Progenitor cell of endocrine pancreas (in vitro differentiated cells): ENCODE data around the gene CLBA1. TPM values are rescaled to one million over a fixed set of nuclear protein-coding genes. Genes with fewer than 3 reads are reported as not detected.

ENCODE experiments used
- DNase-seq: peaks from one replicate; pipeline ENCODE4 v3.0.0; 2021; ENCODE audit warnings: low spot score; ENCODE audit not compliant: unreplicated experiment
- H3K27ac Mint-ChIP-seq: 2 replicates; pipeline ENCODE4 v1.8.0; 2021; ENCODE audit warnings: mild to moderate bottlenecking, moderate library complexity, mixed read lengths
- H3K27me3 Mint-ChIP-seq: 2 replicates; pipeline ENCODE4 v1.8.0; 2021; ENCODE audit warnings: mixed read lengths
- H3K36me3 Mint-ChIP-seq: 2 replicates; pipeline ENCODE4 v1.8.0; 2022; ENCODE audit warnings: mixed read lengths; ENCODE audit not compliant: insufficient read depth
- H3K4me1 Mint-ChIP-seq: 2 replicates; pipeline ENCODE4 v1.8.0; 2021; ENCODE audit warnings: low read depth, mixed read lengths
- H3K4me3 Mint-ChIP-seq: 2 replicates; pipeline ENCODE4 v1.8.0; 2021; ENCODE audit warnings: low read depth, mild to moderate bottlenecking, moderate library complexity, mixed read lengths
- H3K9me3 Mint-ChIP-seq: 2 replicates; pipeline ENCODE4 v1.8.0; 2021; ENCODE audit warnings: low read depth, mixed read lengths
- CTCF ChIP-seq: fragments of 200-600 bp; sonication (generic); IDR thresholded peaks from one replicate; pipeline ENCODE4 v1.5.0; 2021; ENCODE audit warnings: antibody characterized with exemption, mild to moderate bottlenecking; ENCODE audit not compliant: unreplicated experiment
- total RNA-seq: library from RNA; stranded (reverse); gene quantifications from 2 replicates; pipeline ENCODE4 v1.2.1, GENCODE V29; 2021

CLBA1 gene
- total RNA-seq, 1 donor from 2014 or later, result 20.8 TPM

- DNase-seq, result no peak
- Mint-ChIP-seq H3K36me3 (no peaks in the 10 kb centered on the region), H3K4me3 (no peak overlapping the region), H3K4me1 (peaks cover 6% of the 10 kb centered on the region), H3K27me3 (peaks cover 34% of the 10 kb centered on the region), H3K9me3 (no peaks in the 10 kb centered on the region), H3K27ac (peak overlapping the region; percentile 67)
- TF ChIP-seq CTCF, result no peak
Measured at GRCh38 chr14:104983231-104983721, 2.3 kb upstream of the CLBA1 start.

- no peak for TF ChIP-seq CTCF
- peak overlapping the region; percentile 16 for H3K27ac Mint-ChIP-seq
- peaks cover 4% of the 10 kb centered on the region for H3K4me1 Mint-ChIP-seq
Measured at GRCh38 chr14:104984056-104984894, 1.3 kb upstream of the CLBA1 start.

GRCh38 chr14:104986487-104987164 lies 1.0 kb downstream of the CLBA1 start:
- no peaks in the 10 kb centered on the region for H3K9me3 Mint-ChIP-seq
- DNase-seq, result no peak
- no peaks in the 10 kb centered on the region for H3K36me3 Mint-ChIP-seq
- peaks cover 5% of the 10 kb centered on the region for H3K27me3 Mint-ChIP-seq
- no peak for TF ChIP-seq CTCF
- peak overlapping the region; percentile 71 for H3K4me3 Mint-ChIP-seq
- H3K27ac Mint-ChIP-seq, result peak overlapping the region; percentile 52
- H3K4me1 Mint-ChIP-seq, result peaks cover 4% of the 10 kb centered on the region

More at GRCh38 chr14:104984056-104984894, 1.3 kb upstream of the CLBA1 start:
- Mint-ChIP-seq H3K9me3 (no peaks in the 10 kb centered on the region), H3K4me3 (peak overlapping the region; percentile 76), H3K36me3 (no peaks in the 10 kb centered on the region), H3K27me3 (peaks cover 25% of the 10 kb centered on the region)
- DNase-seq, result no peak

- TF ChIP-seq CTCF, result no peak
- no peak overlapping the region for H3K4me3 Mint-ChIP-seq
Measured at GRCh38 chr14:104989236-104989950, 3.8 kb downstream of the CLBA1 start.

GRCh38 chr14:104989951-104990303 lies 4.3 kb downstream of the CLBA1 start:
- H3K4me3 Mint-ChIP-seq, result no peak overlapping the region
- H3K4me1 Mint-ChIP-seq, result peaks cover 4% of the 10 kb centered on the region
- peaks cover 10% of the 10 kb centered on the region for H3K36me3 Mint-ChIP-seq
- no peak for TF ChIP-seq CTCF
- no peaks in the 10 kb centered on the region for H3K27me3 Mint-ChIP-seq
- DNase-seq, result no peak
- no peak overlapping the region for H3K27ac Mint-ChIP-seq
- no peaks in the 10 kb centered on the region for H3K9me3 Mint-ChIP-seq

More at GRCh38 chr14:104989236-104989950, 3.8 kb downstream of the CLBA1 start:
- DNase-seq, result no peak
- H3K9me3 Mint-ChIP-seq, result no peaks in the 10 kb centered on the region
- no peaks in the 10 kb centered on the region for H3K27me3 Mint-ChIP-seq
- peaks cover 9% of the 10 kb centered on the region for H3K36me3 Mint-ChIP-seq
- H3K27ac Mint-ChIP-seq, result no peak overlapping the region
- peaks cover 4% of the 10 kb centered on the region for H3K4me1 Mint-ChIP-seq
